HG03520 (cell line): Measurements from ENCODE around the gene FRAS1.

Experiments
- ATAC-seq: cut with Tn5 transposase; IDR thresholded peaks from one replicate; pipeline ENCODE4 v1.9.1; 2021; ENCODE audit warnings: mild to moderate bottlenecking, moderate library complexity; ENCODE audit not compliant: unreplicated experiment

The FRAS1 gene

GRCh38 chr4:78356251-78356786 is 299.2 kb downstream of the FRAS1 start:
- ATAC-seq, result no peak

DNA sequence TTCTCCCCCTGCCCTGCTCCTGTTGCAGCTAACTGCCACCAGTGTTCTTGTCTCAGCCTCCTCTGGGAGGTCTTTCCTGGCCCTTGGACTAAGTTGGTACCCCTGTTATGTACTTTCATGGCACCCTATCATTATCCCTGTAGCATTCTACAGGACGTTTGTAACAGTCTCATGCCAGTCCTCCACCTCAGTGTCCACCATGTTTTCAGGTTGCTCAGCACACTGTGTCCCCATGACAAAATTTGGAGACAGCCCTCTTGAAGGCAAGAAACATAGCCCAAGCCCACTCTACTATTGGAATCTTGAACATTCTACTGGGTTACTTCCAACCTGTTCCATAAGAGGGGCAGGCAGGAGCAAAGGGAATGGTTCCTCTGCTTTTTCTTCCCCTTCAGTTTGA is 300.0 kb downstream of the FRAS1 start:
- no peak for ATAC-seq

DNA sequence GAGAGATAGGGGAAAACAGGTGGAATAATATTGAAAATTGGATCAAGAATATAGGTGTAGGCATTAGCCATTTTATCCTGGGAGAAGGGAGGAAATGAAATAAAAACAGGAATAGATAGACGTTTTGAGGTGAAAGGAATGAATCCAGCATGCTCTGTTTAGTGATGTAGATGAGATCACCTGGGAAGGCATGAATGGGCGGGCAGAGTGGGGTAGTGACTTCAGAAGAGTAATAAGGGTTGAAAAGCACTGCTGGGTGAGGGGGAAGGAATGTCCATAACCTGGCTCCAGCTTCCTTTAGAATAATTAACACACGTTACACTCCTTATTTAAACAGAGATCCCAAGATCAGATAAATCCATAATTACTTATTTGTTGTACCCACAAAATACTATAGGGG is 303.3 kb downstream of the FRAS1 start:
- ATAC-seq, result no peak

DNA sequence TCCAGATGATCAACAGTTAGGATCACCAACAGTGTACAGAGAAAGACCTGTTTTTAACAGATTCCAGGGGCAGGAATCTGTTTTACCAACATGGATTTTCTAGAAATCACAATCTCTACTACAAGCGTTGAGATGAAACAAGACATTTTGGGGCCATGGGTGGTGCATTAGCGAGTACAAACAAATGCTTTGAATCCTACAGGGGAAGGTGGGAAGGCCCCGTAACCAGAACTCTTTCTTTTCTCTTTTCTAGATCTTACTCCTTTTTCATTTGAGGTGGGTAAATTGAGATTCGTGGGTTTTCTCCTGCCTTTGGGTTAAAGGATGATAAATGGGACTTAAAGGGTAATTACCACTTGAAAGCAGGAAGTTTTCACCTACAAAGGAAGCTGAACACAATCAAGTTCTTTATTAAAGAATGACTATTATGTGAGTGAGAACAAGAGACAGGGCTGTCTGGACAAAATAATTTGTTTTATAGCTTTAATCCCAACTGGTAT is 304.5 kb downstream of the FRAS1 start:
- no peak for ATAC-seq

DNA sequence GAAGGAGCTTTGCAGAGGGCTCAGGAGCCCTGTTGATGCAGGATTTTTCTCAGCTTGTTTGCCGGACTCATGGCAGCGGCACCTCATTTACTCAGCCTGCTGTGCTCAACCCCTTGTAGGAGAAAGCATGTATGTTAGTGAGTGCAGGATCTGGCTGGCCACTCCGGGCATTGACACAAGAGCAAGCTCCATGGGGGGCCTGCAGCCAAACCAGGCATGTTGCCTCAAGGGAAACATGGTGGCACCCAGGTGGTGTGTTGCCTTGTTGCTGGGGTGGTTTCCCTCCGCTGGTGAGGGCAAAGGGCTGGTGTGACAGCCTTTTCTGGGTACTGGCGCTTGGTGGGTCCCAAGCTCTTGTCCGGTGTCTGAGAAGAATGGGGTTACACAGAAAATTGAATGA is 305.2 kb downstream of the FRAS1 start:
- no peak for ATAC-seq

- no peak for ATAC-seq
These were observed 306.0 kb downstream of the FRAS1 start for GRCh38 chr4:78363031-78363570.

GRCh38 chr4:78369679-78370078 is 312.6 kb downstream of the FRAS1 start:
- no peak for ATAC-seq

DNA sequence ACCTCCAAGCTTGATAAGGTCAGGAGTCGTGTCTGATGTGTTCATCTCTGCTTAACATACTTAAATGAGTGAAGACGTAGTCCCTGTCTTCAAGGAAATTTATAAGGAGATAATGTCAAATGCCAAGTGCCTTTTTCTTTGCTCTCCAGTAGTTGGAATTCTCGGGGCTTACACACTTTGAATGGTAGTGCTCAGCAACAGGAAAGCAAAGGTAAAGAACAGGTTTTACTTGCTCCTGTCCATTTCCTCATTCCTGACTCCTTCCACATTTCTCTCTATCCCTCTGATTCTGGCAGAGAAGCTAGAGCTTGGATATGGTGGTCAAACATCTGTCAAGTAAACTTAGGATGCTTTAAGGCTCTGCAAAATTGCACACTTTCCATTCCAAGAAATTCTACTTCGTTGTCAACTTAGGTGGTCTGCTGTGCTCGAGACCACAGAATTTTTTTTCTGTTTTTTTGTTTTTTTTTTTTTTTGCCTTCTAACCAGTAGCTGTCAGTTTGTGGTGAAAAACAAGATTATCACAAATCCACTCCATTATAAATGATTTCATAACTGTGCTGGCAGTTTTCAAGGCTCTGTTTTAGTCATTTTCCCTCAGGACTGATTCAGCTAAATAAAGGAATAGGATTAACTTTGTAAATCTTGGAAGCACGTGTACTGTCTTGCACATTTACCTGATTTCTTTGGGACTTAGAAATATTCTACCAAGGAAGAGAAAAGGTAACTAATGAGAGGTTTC is 313.7 kb downstream of the FRAS1 start:
- no peak for ATAC-seq

- no peak for ATAC-seq
These were observed 315.3 kb downstream of the FRAS1 start for GRCh38 chr4:78372355-78372988.

DNA sequence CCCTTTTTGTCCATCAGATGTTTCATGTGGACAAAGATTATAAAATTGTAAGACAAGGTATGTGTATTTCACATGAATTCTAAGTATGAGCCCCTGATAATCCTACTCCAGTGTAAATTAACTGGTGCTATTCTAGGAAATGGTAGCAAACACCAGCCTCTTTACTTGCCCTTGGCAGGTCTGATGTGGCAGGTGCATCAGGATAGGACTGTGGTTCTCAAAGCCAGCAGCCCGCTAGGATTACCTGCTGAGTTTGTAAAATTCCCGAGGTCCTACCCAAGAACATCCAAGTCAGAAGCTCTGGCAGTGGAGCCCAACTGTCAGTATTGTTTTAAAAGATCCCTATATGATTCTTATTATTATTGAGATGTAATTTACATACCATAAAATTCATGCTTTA is 320.4 kb downstream of the FRAS1 start:
- ATAC-seq, result no peak

GRCh38 chr4:78379040-78379439 is 321.9 kb downstream of the FRAS1 start:
- ATAC-seq, result no peak

DNA sequence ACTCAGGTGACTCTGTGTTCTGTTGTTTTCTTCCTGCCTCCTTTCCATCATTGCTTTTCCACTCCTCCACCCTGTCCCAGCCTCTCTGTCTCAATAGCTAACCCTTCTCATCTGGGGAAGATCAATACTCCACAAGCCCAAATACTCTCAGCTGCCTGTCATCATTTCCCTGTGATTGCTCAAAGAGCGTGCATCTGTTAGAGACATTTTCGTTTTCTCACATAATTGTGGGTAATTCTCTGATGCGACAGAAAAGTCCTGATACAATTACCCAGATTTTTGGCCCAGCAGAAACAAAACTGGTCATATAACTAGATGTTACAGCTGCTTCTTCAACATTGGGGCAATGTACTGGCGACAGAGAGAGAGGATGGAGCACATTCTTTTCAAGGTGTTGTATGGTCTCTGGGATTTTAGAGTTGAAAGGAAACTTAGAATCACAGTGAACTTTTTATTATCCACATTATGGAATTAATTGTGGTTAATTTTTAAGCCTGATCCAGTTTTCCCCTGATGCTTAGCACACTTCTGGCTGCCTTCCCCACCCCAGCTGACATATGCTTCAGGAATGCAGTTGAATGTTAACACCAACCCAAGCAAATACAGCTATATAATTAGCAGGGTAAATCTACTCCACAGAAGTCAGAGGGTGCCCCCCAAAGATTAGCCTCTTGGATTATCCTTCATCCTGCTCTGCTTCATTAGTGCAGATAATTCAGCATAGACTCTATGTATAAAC is 323.0 kb downstream of the FRAS1 start:
- ATAC-seq, result no peak

DNA sequence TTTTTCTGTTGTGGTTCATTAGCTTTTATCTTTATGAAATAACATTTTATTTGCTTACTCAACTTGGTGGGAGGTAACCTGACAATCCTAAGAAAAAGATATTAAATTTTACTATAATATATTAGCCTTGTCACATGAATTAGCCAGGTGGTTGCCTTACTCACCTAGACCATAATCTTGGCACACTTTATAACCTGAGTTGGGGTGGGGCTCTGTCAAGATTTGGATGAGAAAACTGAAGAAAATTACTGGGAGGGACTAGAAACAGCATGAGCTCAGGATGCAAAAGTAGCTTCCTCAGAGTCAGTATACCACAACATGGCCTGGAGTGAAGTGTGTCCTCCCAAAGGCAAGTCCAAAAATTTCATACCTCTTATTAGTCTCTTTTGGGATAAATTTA is 329.6 kb downstream of the FRAS1 start:
- ATAC-seq, result no peak

DNA sequence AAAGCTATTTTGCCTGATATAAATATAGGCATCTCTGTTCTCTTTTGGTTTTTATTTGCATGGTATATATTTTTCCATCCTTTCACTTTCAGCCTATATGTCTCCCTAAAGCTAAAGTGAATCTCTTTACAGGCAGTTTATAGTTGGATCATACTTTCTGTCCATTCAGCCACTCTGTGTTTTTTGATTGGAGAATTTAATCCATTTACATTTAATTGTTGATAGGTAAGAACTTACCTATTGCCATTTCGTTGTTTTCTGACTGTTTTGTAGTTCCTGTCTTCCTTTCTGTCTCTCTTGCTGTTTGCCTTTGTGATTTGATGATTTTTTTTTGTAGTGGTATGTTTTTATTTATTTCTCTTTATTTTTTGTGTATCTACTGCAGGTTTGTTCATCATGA is 338.5 kb downstream of the FRAS1 start:
- ATAC-seq, result no peak

- no peak for ATAC-seq
These were observed 339.6 kb downstream of the FRAS1 start for GRCh38 chr4:78396613-78397291.

DNA sequence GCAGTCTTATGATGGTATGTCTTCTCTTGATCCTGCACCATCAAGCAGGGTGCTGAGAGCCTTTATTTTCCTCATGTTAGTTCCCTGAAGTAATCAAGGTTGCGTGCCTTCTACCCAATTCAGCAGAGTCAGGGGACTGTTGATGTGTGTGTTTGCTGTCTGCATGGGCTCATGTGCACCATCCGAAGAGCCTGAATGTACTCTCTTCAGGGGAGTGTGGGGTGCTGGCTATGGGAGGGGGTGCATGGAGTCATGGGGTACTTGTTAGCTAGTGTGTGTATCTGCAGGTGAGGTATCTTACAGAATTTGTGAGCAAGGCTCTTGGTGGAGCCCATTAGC is 340.1 kb downstream of the FRAS1 start:
- ATAC-seq, result no peak

GRCh38 chr4:78409612-78410202 is 352.6 kb downstream of the FRAS1 start:
- no peak for ATAC-seq

- ATAC-seq, result no peak
These were observed 353.1 kb downstream of the FRAS1 start for GRCh38 chr4:78410225-78410624.

GRCh38 chr4:78410676-78411075 is 353.6 kb downstream of the FRAS1 start:
- ATAC-seq, result no peak

DNA sequence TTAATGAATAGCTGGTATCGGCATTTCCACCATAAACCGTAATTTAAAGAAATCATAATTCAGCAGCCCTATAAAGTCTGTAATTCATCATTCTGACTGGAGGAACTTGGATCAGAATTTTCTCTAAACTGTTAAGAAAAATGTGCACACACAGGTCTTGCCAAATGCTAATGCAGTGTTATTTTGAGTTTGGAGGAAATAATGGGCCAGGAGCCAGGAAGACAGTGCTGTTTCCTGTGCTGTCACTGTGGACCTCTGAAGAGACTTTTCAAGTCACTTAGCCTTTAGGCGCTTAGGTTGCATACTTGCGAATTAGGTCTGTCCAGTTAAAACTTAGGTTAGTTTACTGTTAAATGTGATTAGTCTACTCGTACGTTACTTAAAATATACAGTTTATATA is 357.0 kb downstream of the FRAS1 start:
- ATAC-seq, result no peak

- no peak for ATAC-seq
These were observed 360.5 kb downstream of the FRAS1 start for GRCh38 chr4:78417603-78418002.
